HepG2 (cell line): ENCODE data around the gene GHR. TPM values are rescaled to one million over a fixed set of nuclear protein-coding genes. Genes with fewer than 3 reads are reported as not detected.

Experiments used
- ATAC-seq: fragments of 200-7000 bp; cut with Tn5 transposase; 3 replicates; pipeline ENCODE4 v1.9.1; 2020; ENCODE audit warnings: mild to moderate bottlenecking, moderate library complexity
- BruUV-seq: library from RNA; stranded (reverse); fragments of 400-500 nt; replicated peaks from 2 replicates; lab custom pipeline; 2021; lab: Mats Ljungman, UMichigan
- CTCF ChIA-PET: fragments of 300-600 bp; formaldehyde crosslinking; extraction: SDS; loops from one replicate; lab custom pipeline; 2021; ENCODE audit warnings: low total read pairs, inconsistent platforms, low intra/inter-chr PET ratio; lab: Yijun Ruan, JAX
- POLR2A ChIA-PET: fragments of 350-600 bp; sonication (Branson Sonifier 250); formaldehyde crosslinking; loops from one replicate; lab custom pipeline; 2020; ENCODE audit warnings: antibody characterized with exemption, inconsistent platforms; lab: Yijun Ruan, JAX
- DNase-seq: peaks from one replicate; pipeline ENCODE4 v3.0.0-alpha.2; 2015; ENCODE audit warnings: low spot score
- FAIRE-seq: peaks from 3 replicates; lab custom pipeline; 2011; peaks lifted over from hg19 to GRCh38; lab: Jason Lieb, UNC
- H2AFZ ChIP-seq: one replicate; pipeline ENCODE4 v1.6.1; 2011; ENCODE audit warnings: low read length, inconsistent platforms
- H3K27ac ChIP-seq: fragments of 300-600 bp; 3 replicates; pipeline ENCODE4 v1.8.0; 2011; ENCODE audit warnings: mixed run types, mild to moderate bottlenecking, mixed read lengths, low read length, inconsistent platforms; ENCODE audit not compliant: insufficient read depth; ENCODE audit errors: extremely low read length
- H3K27me3 ChIP-seq, 2 experiments: fragments of 200-600 bp in 1 of 2; 2 replicates in 1 of 2; 3 replicates in 1 of 2; pipeline versions ENCODE4 v1.6.0 to v1.8.0; 2011; ENCODE audit warnings: low read length in 2 of 2, mild to moderate bottlenecking in 2 of 2, moderate library complexity in 2 of 2, inconsistent platforms in 1 of 2; ENCODE audit not compliant: insufficient read depth in 2 of 2, control insufficient read depth in 1 of 2
- H3K36me3 ChIP-seq, 2 experiments: fragments of 200-600 bp in 1 of 2; replicated peaks in 1 of 2; 2 replicates in 1 of 2; 3 replicates in 1 of 2; pipeline versions ENCODE4 v1.5.1 to v1.8.0; 2011; ENCODE audit warnings: low read length in 2 of 2, inconsistent platforms in 1 of 2; ENCODE audit not compliant: insufficient read depth in 2 of 2, control insufficient read depth in 1 of 2
- H3K4me1 ChIP-seq: 2 replicates; pipeline ENCODE4 v1.5.1; 2012; ENCODE audit warnings: low read length, inconsistent platforms; ENCODE audit not compliant: insufficient read depth
- H3K4me2 ChIP-seq: 2 replicates; pipeline ENCODE4 v1.6.0; 2011; ENCODE audit warnings: low read depth, low read length, inconsistent platforms
- H3K4me3 ChIP-seq, 3 experiments: fragments of 200-600 bp in 1 of 3; sonication (generic), shearing (Covaris generic) in 1 of 3; replicated peaks in 1 of 3; 2 replicates each; pipeline ENCODE4 v1.5.1; 2011 to 2016; ENCODE audit warnings: low read length in 3 of 3, inconsistent platforms in 2 of 3, low read depth in 2 of 3, mild to moderate bottlenecking in 2 of 3, control low read depth in 1 of 3, mixed read lengths in 1 of 3; ENCODE audit not compliant: insufficient read depth in 1 of 3
- H3K79me2 ChIP-seq: one replicate; pipeline ENCODE4 v1.6.1; 2011; ENCODE audit warnings: low read length, inconsistent platforms; ENCODE audit not compliant: insufficient read depth
- H3K9ac ChIP-seq: 2 replicates; pipeline ENCODE4 v1.6.0; 2011; ENCODE audit warnings: mild to moderate bottlenecking, low read depth, low read length, inconsistent platforms; ENCODE audit not compliant: insufficient read depth
- H3K9me3 ChIP-seq: 2 replicates; pipeline ENCODE4 v1.5.1; 2012; ENCODE audit warnings: mild to moderate bottlenecking, low read length
- H4K20me1 ChIP-seq: 2 replicates; pipeline ENCODE4 v1.6.0; 2011; ENCODE audit warnings: inconsistent platforms, mild to moderate bottlenecking, low read length, moderate library complexity; ENCODE audit not compliant: insufficient read depth
- AGO1 ChIP-seq: fragments of 200-400 bp; formaldehyde crosslinking; IDR thresholded peaks from 2 replicates; pipeline ENCODE4 v1.6.1; 2017; ENCODE audit warnings: mild to moderate bottlenecking, low read depth, low read length, moderate library complexity; ENCODE audit not compliant: poor library complexity, severe bottlenecking
- ARHGAP35 ChIP-seq: sonication (generic); formaldehyde crosslinking; IDR thresholded peaks from 2 replicates; pipeline ENCODE4 v1.9.0; 2022; ENCODE audit warnings: mild to moderate bottlenecking, inconsistent platforms, moderate library complexity, missing genetic modification reagents, borderline replicate concordance
- ATRX ChIP-seq: sonication (generic); formaldehyde crosslinking; IDR thresholded peaks from 2 replicates; pipeline ENCODE4 v1.4.0; 2020; ENCODE audit warnings: missing genetic modification reagents, borderline replicate concordance
- FOXP1 ChIP-seq, 2 experiments: fragments of 450-650 bp in 1 of 2; IDR thresholded peaks; 2 replicates each; pipeline ENCODE4 v1.6.1; 2017 to 2018; ENCODE audit warnings: antibody characterized with exemption in 1 of 2
- NR2F1 ChIP-seq, 2 experiments: fragments of 450-650 bp in 1 of 2; formaldehyde crosslinking in 1 of 2; IDR thresholded peaks; 2 replicates each; pipeline versions ENCODE4 v1.5.0 to v1.6.1; 2016 to 2020; ENCODE audit warnings: mild to moderate bottlenecking in 1 of 2, missing compliant biosample characterization in 1 of 2, missing genetic modification reagents in 1 of 2, moderate library complexity in 1 of 2
- ZEB1 ChIP-seq: IDR thresholded peaks from 2 replicates; pipeline ENCODE4 v1.6.1; 2012; ENCODE audit warnings: mild to moderate bottlenecking, low read depth, inconsistent platforms; ENCODE audit not compliant: insufficient replicate concordance
- ZFP41 ChIP-seq: sonication (generic); formaldehyde crosslinking; IDR thresholded peaks from 2 replicates; pipeline ENCODE4 v1.4.0; 2020; ENCODE audit warnings: mild to moderate bottlenecking, missing genetic modification reagents, borderline replicate concordance
- ZNF329 ChIP-seq: sonication (generic); formaldehyde crosslinking; IDR thresholded peaks from 2 replicates; pipeline ENCODE4 v1.9.0; 2021; ENCODE audit warnings: low read depth, mild to moderate bottlenecking, missing genetic modification reagents
- ZNF382 ChIP-seq: sonication (generic); formaldehyde crosslinking; IDR thresholded peaks from 2 replicates; pipeline ENCODE4 v1.5.0; 2020; ENCODE audit warnings: missing genetic modification reagents, mild to moderate bottlenecking, borderline replicate concordance
- ZNF569 ChIP-seq: sonication (generic); formaldehyde crosslinking; IDR thresholded peaks from 2 replicates; pipeline ENCODE4 v1.5.0; 2020; ENCODE audit warnings: mild to moderate bottlenecking, missing genetic modification reagents, moderate library complexity, borderline replicate concordance
- ZNF570 ChIP-seq: sonication (generic); formaldehyde crosslinking; IDR thresholded peaks from 2 replicates; pipeline ENCODE4 v1.4.0; 2020; ENCODE audit warnings: mild to moderate bottlenecking, missing genetic modification reagents, borderline replicate concordance
- WGBS: methylation state at CpG from one replicate; pipeline ENCODE4 v1.1.6; 2017; ENCODE audit warnings: low lambda C conversion rate; 5-methylcytosine and 5-hydroxymethylcytosine counted together
- in situ Hi-C: cut with HindIII; loops from 2 replicates; pipeline ENCODE4 v1.10.0; 2017; ENCODE audit warnings: low pct_unique_long_range_greater_than_20kb; ENCODE audit not compliant: extremely low pct_ligation_motif_present
- intact Hi-C: fragments of 100-400 bp; cut with micrococcal nuclease; formaldehyde crosslinking; loops from one replicate; pipeline ENCODE4 v1.10.0; 2022; ENCODE audit not compliant: unreplicated experiment
- polyA plus RNA-seq, 8 experiments: library from polyadenylated mRNA; depleted of rRNA in 3 of 8; stranded (reverse) in 7 of 8; unstranded in 1 of 8; fragments of >200 nt; fragmentation: Illumina TruSeq in 4 of 8; extraction: Trizol in 4 of 8; gene quantifications; 2 replicates each; pipeline versions ENCODE4 v1.2.1 to v1.2.3, GENCODE V29; 2011 to 2016; ENCODE audit warnings: low read depth in 4 of 8, missing spikeins in 1 of 8, mixed read lengths in 1 of 8; ENCODE audit not compliant: insufficient read depth in 1 of 8
- total RNA-seq, 5 experiments: library from RNA; depleted of rRNA; stranded (reverse); fragments of >200 nt; fragmentation: Illumina TruSeq; extraction: Trizol; gene quantifications; 2 replicates each; pipeline ENCODE4 v1.2.3, GENCODE V29; 2016; ENCODE audit warnings: low read depth in 1 of 5
- TF ChIP-seq, protein P1 (sequence below): sonication (generic); formaldehyde crosslinking; IDR thresholded peaks from 2 replicates; pipeline ENCODE4 v1.4.0; 2020; ENCODE audit warnings: missing genetic modification reagents
- TF ChIP-seq, protein P2 (sequence below): sonication (generic); formaldehyde crosslinking; IDR thresholded peaks from 2 replicates; pipeline ENCODE4 v1.5.1; 2020; ENCODE audit warnings: mild to moderate bottlenecking, missing genetic modification reagents
- TF ChIP-seq, protein P3 (sequence below): IDR thresholded peaks from 2 replicates; pipeline ENCODE4 v1.6.1; 2016; ENCODE audit warnings: control low read depth
- TF ChIP-seq, protein P4 (sequence below): sonication (generic); formaldehyde crosslinking; IDR thresholded peaks from 2 replicates; pipeline ENCODE4 v1.4.0; 2020; ENCODE audit warnings: missing genetic modification reagents

GHR gene
- total and polyA plus RNA-seq, 2 of the 13 experiments (the other 11 are each of a cell fraction or from before 2014, with no cell fraction given) = 0.07 TPM; not detected in 1

DNA sequence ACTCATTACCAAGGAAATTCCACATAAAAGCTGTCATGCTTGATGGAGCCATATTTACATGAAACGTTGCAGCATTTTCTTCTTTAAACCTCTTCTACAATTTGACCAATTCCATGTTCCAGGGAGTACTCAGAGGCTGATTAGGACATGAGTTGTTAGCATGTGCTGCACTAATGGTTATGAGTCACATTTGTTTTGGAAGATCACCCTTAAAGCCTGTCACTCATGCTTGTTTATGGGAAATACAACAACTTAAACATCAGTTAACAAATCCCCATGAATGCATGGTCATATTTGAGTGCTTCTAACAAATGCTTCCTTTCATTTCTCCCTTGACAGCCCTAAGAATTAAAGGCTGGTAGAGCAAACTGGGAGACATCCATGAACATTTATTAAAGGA is 156.1 kb downstream of the GHR start (continued):
- TF ChIP-seq NR2F1 (CRISPR knock-in tag; IDR thresholded peaks at IDR 0.05) (no peak), FOXP1 (IDR thresholded peaks at IDR 0.05) (no peak), FOXP1 (CRISPR knock-in tag; IDR thresholded peaks at IDR 0.05) (no peak), ATRX (no peak), ZNF570 (CRISPR knock-in tag) (no peak), ZNF382 (CRISPR knock-in tag) (no peak), AGO1 (no peak)

DNA sequence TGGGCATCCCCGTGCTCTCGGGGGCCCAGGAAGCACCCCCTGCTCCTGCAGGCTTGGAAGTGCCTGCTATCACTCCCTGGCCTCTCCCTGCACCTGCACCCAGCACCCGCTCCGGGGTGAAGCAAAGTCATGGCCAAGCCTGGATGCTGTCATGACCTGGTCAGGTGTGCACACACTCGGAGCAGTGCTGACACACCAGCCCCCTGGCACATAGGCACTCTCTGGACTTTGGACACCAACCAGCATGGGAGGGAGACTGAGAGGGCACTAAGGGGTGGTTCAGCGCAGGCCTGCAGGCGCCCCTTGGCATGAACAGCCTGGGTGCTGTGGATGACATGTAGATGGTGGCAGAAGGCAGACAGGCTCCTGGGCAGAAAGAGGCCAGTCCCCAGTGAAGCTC is 158.6 kb downstream of the GHR start:
- Histone ChIP-seq H2AFZ (no peak overlapping the region), H3K4me1 (no peaks in the 10 kb centered on the region), H3K27me3 (no peaks in the 10 kb centered on the region), H4K20me1 (no peaks in the 10 kb centered on the region), H3K4me2 (no peak overlapping the region), H3K4me3 (no peak overlapping the region), H3K79me2 (no peaks in the 10 kb centered on the region), H3K27ac (no peak overlapping the region), H3K36me3 (no peaks in the 10 kb centered on the region), H3K9ac (no peak overlapping the region), H3K9me3 (no peaks in the 10 kb centered on the region)
- in situ Hi-C loops = loop anchor here (25.0 kb wide), 1 partner anchor 720 kb away; the partner anchor contains the start of gene OXCT1
- ChIA-PET POLR2A (no interaction called here), CTCF (interaction anchor here (2.0 kb wide), 1 partner anchor 725 kb away, joined by 5 read pairs; no protein-coding TSS in a partner anchor)
- DNase-seq = no peak
- no CpG with 5 or more reads among the region's 7 CpGs for WGBS
- intact Hi-C loops = no loop called here
- FAIRE-seq = no peak
- peak; percentile 22; the same call in 2 of the 3 replicates for ATAC-seq
- BruUV-seq = no TSS peak
- no peak for TF ChIP-seq ZFP41 (CRISPR knock-in tag)
- no peak for TF ChIP-seq ZEB1
- TF ChIP-seq, protein P1, sequence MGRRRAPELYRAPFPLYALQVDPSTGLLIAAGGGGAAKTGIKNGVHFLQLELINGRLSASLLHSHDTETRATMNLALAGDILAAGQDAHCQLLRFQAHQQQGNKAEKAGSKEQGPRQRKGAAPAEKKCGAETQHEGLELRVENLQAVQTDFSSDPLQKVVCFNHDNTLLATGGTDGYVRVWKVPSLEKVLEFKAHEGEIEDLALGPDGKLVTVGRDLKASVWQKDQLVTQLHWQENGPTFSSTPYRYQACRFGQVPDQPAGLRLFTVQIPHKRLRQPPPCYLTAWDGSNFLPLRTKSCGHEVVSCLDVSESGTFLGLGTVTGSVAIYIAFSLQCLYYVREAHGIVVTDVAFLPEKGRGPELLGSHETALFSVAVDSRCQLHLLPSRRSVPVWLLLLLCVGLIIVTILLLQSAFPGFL = no peak
- TF ChIP-seq, protein P2, sequence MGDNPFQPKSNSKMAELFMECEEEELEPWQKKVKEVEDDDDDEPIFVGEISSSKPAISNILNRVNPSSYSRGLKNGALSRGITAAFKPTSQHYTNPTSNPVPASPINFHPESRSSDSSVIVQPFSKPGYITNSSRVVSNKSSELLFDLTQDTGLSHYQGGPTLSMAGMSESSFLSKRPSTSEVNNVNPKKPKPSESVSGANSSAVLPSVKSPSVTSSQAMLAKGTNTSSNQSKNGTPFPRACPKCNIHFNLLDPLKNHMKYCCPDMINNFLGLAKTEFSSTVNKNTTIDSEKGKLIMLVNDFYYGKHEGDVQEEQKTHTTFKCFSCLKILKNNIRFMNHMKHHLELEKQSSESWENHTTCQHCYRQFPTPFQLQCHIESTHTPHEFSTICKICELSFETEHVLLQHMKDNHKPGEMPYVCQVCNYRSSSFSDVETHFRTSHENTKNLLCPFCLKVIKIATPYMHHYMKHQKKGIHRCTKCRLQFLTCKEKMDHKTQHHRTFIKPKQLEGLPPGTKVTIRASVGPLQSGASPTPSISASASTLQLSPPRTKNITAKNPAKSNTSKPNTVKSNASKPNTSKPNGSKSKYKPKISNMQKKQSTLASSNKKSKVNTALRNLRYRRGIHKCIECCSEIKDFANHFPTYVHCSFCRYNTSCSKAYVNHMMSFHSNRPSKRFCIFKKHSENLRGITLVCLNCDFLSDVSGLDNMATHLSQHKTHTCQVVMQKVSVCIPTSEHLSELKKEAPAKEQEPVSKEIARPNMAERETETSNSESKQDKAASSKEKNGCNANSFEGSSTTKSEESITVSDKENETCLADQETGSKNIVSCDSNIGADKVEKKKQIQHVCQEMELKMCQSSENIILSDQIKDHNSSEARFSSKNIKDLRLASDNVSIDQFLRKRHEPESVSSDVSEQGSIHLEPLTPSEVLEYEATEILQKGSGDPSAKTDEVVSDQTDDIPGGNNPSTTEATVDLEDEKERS (CRISPR knock-in tag) = no peak
- TF ChIP-seq ARHGAP35 (CRISPR knock-in tag) = no peak
- TF ChIP-seq, protein P3, sequence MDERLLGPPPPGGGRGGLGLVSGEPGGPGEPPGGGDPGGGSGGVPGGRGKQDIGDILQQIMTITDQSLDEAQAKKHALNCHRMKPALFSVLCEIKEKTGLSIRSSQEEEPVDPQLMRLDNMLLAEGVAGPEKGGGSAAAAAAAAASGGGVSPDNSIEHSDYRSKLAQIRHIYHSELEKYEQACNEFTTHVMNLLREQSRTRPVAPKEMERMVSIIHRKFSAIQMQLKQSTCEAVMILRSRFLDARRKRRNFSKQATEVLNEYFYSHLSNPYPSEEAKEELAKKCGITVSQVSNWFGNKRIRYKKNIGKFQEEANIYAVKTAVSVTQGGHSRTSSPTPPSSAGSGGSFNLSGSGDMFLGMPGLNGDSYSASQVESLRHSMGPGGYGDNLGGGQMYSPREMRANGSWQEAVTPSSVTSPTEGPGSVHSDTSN (CRISPR knock-in tag) = no peak
- no peak for TF ChIP-seq ZNF569
- TF ChIP-seq, protein P4, sequence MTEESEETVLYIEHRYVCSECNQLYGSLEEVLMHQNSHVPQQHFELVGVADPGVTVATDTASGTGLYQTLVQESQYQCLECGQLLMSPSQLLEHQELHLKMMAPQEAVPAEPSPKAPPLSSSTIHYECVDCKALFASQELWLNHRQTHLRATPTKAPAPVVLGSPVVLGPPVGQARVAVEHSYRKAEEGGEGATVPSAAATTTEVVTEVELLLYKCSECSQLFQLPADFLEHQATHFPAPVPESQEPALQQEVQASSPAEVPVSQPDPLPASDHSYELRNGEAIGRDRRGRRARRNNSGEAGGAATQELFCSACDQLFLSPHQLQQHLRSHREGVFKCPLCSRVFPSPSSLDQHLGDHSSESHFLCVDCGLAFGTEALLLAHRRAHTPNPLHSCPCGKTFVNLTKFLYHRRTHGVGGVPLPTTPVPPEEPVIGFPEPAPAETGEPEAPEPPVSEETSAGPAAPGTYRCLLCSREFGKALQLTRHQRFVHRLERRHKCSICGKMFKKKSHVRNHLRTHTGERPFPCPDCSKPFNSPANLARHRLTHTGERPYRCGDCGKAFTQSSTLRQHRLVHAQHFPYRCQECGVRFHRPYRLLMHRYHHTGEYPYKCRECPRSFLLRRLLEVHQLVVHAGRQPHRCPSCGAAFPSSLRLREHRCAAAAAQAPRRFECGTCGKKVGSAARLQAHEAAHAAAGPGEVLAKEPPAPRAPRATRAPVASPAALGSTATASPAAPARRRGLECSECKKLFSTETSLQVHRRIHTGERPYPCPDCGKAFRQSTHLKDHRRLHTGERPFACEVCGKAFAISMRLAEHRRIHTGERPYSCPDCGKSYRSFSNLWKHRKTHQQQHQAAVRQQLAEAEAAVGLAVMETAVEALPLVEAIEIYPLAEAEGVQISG (CRISPR knock-in tag) = no peak
- no peak for TF ChIP-seq ZNF329 (CRISPR knock-in tag)
